ENCODE data around the gene GALNT9.

GRCh38 chr12:132170094-132170636 lies 159.2 kb downstream of the GALNT9 start:
- TF ChIP-seq CTCF (conservative IDR thresholded peaks at IDR 0.05 in 1 of 2, IDR thresholded peaks at IDR 0.05 in 1 of 2; ENCODE audit: low read depth in 1 of 2, low read length in 2 of 2) (no peak), EZH2 (IDR thresholded peaks at IDR 0.05; ENCODE audit: low read length, missing control alignments) (no peak)
